ENCODE results near the gene TIMM22.

The TIMM22 gene

GRCh38 chr17:1003972-1004768 is 7.2 kb downstream of the TIMM22 start:
- TF ChIP-seq GATA2 (IDR thresholded peaks at IDR 0.05; ENCODE audit: low read depth, low read length), result no peak
- TF ChIP-seq GATA3 (IDR thresholded peaks at IDR 0.05; ENCODE audit: low read depth, low read length), result no peak

DNA sequence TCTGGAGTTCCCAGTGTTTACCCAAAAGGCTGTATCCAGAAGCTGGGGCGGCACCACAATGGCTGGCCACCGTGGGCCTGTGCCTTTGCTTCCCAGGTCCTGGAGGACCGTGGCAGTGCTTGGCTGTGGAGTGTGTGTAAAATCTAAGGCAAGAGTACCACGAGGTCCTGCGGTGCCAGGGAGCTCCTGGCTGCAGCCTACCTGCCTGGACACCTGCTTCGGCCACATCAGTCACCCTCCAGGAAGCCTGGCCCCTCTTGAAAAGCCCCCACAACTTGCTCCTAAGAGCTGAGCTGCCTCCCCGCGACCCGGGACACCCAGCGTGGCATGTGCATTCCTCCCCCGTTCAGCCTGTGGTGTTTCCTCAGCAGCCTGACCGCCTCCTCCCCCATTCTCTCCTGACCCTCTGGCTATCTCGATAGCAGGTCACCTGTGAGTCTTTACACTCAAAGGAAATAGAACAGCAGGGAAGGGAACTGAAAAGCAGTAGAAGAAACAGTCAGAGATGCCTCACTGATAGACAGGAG is 7.9 kb downstream of the TIMM22 start:
- TF ChIP-seq GATA2 (IDR thresholded peaks at IDR 0.05; ENCODE audit: low read depth, low read length), result no peak

GRCh38 chr17:1005361-1005946 is 8.5 kb downstream of the TIMM22 start:
- TF ChIP-seq GATA2 (IDR thresholded peaks at IDR 0.05; ENCODE audit: low read depth, low read length) (no peak), GATA3 (IDR thresholded peaks at IDR 0.05; ENCODE audit: low read depth, low read length) (no peak)

GRCh38 chr17:1006054-1006453 is 9.1 kb downstream of the TIMM22 start:
- no peak for TF ChIP-seq GATA3 (IDR thresholded peaks at IDR 0.05; ENCODE audit: low read depth, low read length)
- no peak for TF ChIP-seq GATA2 (IDR thresholded peaks at IDR 0.05; ENCODE audit: low read depth, low read length)

GRCh38 chr17:1007310-1008007 is 10.5 kb downstream of the TIMM22 start:
- TF ChIP-seq GATA3 (IDR thresholded peaks at IDR 0.05; ENCODE audit: low read depth, low read length), result no peak

DNA sequence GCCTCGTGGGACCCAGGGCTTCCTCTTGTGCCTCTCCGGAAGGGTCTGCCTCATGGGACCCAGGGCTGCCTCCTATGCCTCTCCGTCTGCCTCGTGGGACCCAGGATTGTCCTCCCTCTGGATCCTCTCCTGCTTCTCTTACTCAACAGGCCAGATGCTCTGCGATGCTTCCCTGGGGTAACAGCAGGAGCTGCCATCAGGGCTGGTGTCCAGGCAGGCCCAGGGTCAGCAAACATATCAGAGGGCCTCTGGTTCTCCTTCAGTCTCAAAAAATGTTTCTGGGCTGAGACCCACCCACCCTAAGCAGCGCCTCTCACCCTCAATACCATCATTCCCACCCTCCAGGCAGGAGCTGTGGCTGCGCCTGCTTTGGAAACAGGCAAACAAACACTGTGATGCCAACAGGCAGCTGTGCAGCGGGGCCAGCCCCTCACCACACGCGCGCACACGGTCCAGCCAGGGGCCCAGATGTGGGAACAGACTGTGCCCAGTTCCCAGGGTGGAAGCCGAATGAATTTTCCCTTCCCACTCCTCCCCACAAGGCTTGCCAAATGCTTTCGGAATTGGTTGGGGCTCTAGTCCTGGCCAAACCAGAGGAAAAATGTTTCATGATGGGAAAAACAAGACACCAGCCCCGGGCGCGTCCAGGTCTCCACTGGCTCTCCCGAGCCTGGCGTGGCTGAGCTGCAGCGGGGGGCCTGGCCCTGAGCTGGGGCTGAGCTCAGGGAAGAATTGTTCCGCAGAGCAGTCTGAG is 11.3 kb downstream of the TIMM22 start:
- TF ChIP-seq GATA2 (IDR thresholded peaks at IDR 0.05; ENCODE audit: low read depth, low read length) (no peak), GATA3 (IDR thresholded peaks at IDR 0.05; ENCODE audit: low read depth, low read length) (no peak)

- no peak for TF ChIP-seq GATA2 (IDR thresholded peaks at IDR 0.05; ENCODE audit: low read depth, low read length)
- no peak for TF ChIP-seq GATA3 (IDR thresholded peaks at IDR 0.05; ENCODE audit: low read depth, low read length)
These were observed 12.5 kb downstream of the TIMM22 start for GRCh38 chr17:1009229-1010085.

DNA sequence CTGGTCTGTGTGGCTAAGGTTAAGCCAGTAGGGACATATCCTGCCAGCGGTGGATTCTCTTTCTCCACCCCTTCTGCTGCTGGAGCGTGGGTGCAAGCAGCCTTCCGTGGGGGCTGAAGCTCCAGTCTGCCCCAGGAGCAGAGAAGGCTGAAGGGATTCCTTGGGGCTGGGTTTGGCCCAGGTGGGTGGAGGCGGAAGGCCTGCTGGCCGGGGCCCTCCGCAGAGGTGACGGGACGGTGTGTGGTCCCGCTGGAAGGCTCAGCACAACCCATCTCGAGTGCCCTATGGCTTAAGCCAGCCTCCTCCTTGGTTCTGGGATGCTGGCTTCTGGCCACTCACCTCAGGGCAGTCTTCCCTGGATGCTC is 13.1 kb downstream of the TIMM22 start:
- TF ChIP-seq GATA3 (IDR thresholded peaks at IDR 0.05; ENCODE audit: low read depth, low read length) (no peak), GATA2 (IDR thresholded peaks at IDR 0.05; ENCODE audit: low read depth, low read length) (no peak)

- TF ChIP-seq GATA3 (IDR thresholded peaks at IDR 0.05; ENCODE audit: low read depth, low read length) (no peak), GATA2 (IDR thresholded peaks at IDR 0.05; ENCODE audit: low read depth, low read length) (no peak)
These were observed 13.7 kb downstream of the TIMM22 start for GRCh38 chr17:1010586-1010985.

DNA sequence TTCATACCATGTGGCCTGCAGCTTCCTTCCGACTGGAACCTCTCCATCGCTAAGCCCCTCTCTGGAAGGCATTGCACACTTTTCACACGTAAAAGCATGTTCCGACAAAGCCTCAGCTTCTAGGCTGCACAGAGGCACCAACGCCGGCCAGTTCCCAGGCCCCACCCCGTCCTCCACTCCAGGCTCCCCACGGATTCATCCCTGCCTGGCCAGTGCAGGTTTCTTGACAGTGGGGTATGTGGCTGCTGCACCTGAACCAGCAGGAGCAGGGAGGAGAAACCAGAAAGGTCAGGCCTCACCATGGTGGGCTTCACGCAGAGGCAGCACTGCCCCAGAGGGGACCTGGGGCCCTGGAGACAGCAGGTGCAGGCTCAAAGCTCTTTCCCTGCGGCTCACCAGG is 14.2 kb downstream of the TIMM22 start:
- TF ChIP-seq GATA3 (IDR thresholded peaks at IDR 0.05; ENCODE audit: low read depth, low read length) (no peak), GATA2 (IDR thresholded peaks at IDR 0.05; ENCODE audit: low read depth, low read length) (no peak)

- TF ChIP-seq GATA2 (IDR thresholded peaks at IDR 0.05; ENCODE audit: low read depth, low read length) (no peak), GATA3 (IDR thresholded peaks at IDR 0.05; ENCODE audit: low read depth, low read length) (no peak)
These were observed 15.1 kb downstream of the TIMM22 start for GRCh38 chr17:1011760-1012735.
